Hepatocyte (in vitro differentiated cells): ENCODE measurements around the gene SAPCD2. TPM values are rescaled to one million over a fixed set of nuclear protein-coding genes. Genes with fewer than 3 reads are reported as not detected.

Experiments used
- DNase-seq: peaks from one replicate; pipeline ENCODE4 v3.0.0-alpha.2; 2016; ENCODE audit warnings: low spot score
- H2AFZ ChIP-seq: fragments of 200-600 bp; sonication (generic); 2 replicates; pipeline ENCODE4 v1.6.0; 2016; ENCODE audit warnings: antibody characterized with exemption, mild to moderate bottlenecking
- H3K27ac ChIP-seq: fragments of 200-600 bp; sonication (generic); 2 replicates; pipeline ENCODE4 v1.5.1; 2016; ENCODE audit warnings: mild to moderate bottlenecking
- H3K27me3 ChIP-seq: fragments of 200-600 bp; sonication (generic); 2 replicates; pipeline ENCODE4 v1.6.1; 2016
- H3K36me3 ChIP-seq: fragments of 200-600 bp; sonication (generic); replicated peaks from 2 replicates; pipeline ENCODE4 v1.5.1; 2016; ENCODE audit warnings: low read depth; ENCODE audit not compliant: insufficient read depth
- H3K4me1 ChIP-seq: fragments of 200-600 bp; sonication (generic); 2 replicates; pipeline ENCODE4 v1.5.1; 2016; ENCODE audit warnings: mild to moderate bottlenecking, moderate library complexity; ENCODE audit not compliant: insufficient read depth
- H3K4me2 ChIP-seq: fragments of 200-600 bp; sonication (generic); 2 replicates; pipeline ENCODE4 v1.6.0; 2016
- H3K4me3 ChIP-seq: fragments of 200-600 bp; sonication (generic); 2 replicates; pipeline ENCODE4 v1.5.1; 2016; ENCODE audit warnings: mild to moderate bottlenecking
- H3K79me2 ChIP-seq: fragments of 200-600 bp; sonication (generic); 2 replicates; pipeline ENCODE4 v1.6.0; 2017; ENCODE audit warnings: mild to moderate bottlenecking
- H3K9me2 ChIP-seq: fragments of 200-600 bp; sonication (generic); replicated peaks from 2 replicates; pipeline ENCODE4 v1.6.0; 2017; ENCODE audit warnings: mild to moderate bottlenecking; ENCODE audit not compliant: insufficient read depth
- H3K9me3 ChIP-seq: fragments of 200-600 bp; sonication (generic); 2 replicates; pipeline ENCODE4 v1.5.1; 2016; ENCODE audit warnings: low read depth, mild to moderate bottlenecking
- H4K20me1 ChIP-seq: fragments of 200-600 bp; sonication (generic); 2 replicates; pipeline ENCODE4 v1.6.0; 2016; ENCODE audit warnings: mild to moderate bottlenecking; ENCODE audit not compliant: insufficient read depth, poor library complexity, severe bottlenecking
- CTCF ChIP-seq: fragments of 200-600 bp; sonication (generic); IDR thresholded peaks from 2 replicates; pipeline ENCODE4 v1.5.1; 2016; ENCODE audit warnings: antibody characterized with exemption, mild to moderate bottlenecking; ENCODE audit not compliant: poor library complexity
- EZH2 ChIP-seq: fragments of 200-600 bp; sonication (generic); IDR thresholded peaks from 2 replicates; pipeline ENCODE4 v1.6.1; 2016; ENCODE audit warnings: antibody characterized with exemption, mild to moderate bottlenecking, borderline replicate concordance
- EZH2phosphoT487 ChIP-seq: fragments of 200-600 bp; sonication (generic); IDR thresholded peaks from one replicate; pipeline ENCODE4 v1.6.1; 2018; ENCODE audit warnings: antibody characterized with exemption, mild to moderate bottlenecking, low read depth, moderate library complexity; ENCODE audit not compliant: unreplicated experiment, severe bottlenecking
- WGBS: methylation state at CpG from one replicate; pipeline ENCODE4 v1.1.6; 2016; ENCODE audit warnings: low lambda C conversion rate; ENCODE audit errors: missing lambda C conversion rate; 5-methylcytosine and 5-hydroxymethylcytosine counted together
- polyA plus RNA-seq: library from polyadenylated mRNA; unstranded; fragments of >200 nt; fragmentation: Nextera tagmentation; extraction: Ambion mirVana; gene quantifications from 2 replicates; pipeline ENCODE4 v1.2.1, GENCODE V29; 2016
- total RNA-seq: library from RNA; depleted of rRNA; stranded (reverse); fragments of >200 nt; gene quantifications from 2 replicates; pipeline ENCODE4 v1.2.3, GENCODE V29; 2014

Gene SAPCD2
- total and polyA plus RNA-seq, 2 experiments from 2014 or later = 4.8 to 7.5 TPM

GRCh38 chr9:137017791-137018497 lies 52.4 kb downstream of the SAPCD2 start:
- H3K27ac ChIP-seq = no peak overlapping the region
- H3K4me1 ChIP-seq = no peaks in the 10 kb centered on the region
- 98% methylated on average over 37 of the region's 45 CpGs for WGBS
- H2AFZ ChIP-seq = no peak overlapping the region
- H3K9me3 ChIP-seq = no peaks in the 10 kb centered on the region
- no peaks in the 10 kb centered on the region for H3K79me2 ChIP-seq
- TF ChIP-seq CTCF = no peak
- no peak for TF ChIP-seq EZH2
- TF ChIP-seq EZH2phosphoT487 = no peak
- no peak overlapping the region for H3K4me2 ChIP-seq
- H3K27me3 ChIP-seq = no peaks in the 10 kb centered on the region
- no peaks in the 10 kb centered on the region for H3K36me3 ChIP-seq
- H4K20me1 ChIP-seq = no peaks in the 10 kb centered on the region
- no peaks in the 10 kb centered on the region for H3K9me2 ChIP-seq
- H3K4me3 ChIP-seq = no peak overlapping the region
- no peak for DNase-seq

GRCh38 chr9:137017071-137017470 lies 53.3 kb downstream of the SAPCD2 start:
- Histone ChIP-seq H4K20me1 (no peaks in the 10 kb centered on the region), H3K9me2 (no peaks in the 10 kb centered on the region), H3K9me3 (no peaks in the 10 kb centered on the region), H3K4me1 (no peaks in the 10 kb centered on the region), H3K4me2 (no peak overlapping the region), H2AFZ (no peak overlapping the region), H3K4me3 (no peak overlapping the region), H3K79me2 (no peaks in the 10 kb centered on the region), H3K27ac (no peak overlapping the region), H3K27me3 (no peaks in the 10 kb centered on the region), H3K36me3 (no peaks in the 10 kb centered on the region)
- WGBS = 96% methylated on average over 28 of the region's 28 CpGs
- TF ChIP-seq CTCF = no peak
- DNase-seq = no peak

DNA sequence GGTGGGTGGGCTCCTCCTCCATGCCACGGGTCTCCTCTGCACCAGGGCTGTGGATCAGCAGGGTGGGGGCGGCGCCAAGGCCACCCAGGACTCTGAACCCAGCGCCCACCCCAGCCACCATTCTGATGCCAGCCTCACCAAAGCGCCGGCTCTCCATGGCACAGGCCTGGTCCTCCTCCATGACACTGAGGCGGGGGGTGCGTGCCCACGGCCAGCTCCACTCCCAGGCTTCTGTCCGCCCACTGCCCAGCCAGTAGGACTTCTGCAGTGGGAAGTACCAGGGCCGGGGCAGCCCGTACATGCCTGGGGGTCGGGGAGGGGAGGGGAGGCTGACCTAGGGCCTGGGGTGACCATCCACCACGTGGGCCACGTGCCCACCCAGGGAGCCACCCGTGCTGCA lies 53.9 kb downstream of the SAPCD2 start:
- no peak for DNase-seq
- H3K36me3 ChIP-seq = no peaks in the 10 kb centered on the region
- no peaks in the 10 kb centered on the region for H3K27me3 ChIP-seq
- H2AFZ ChIP-seq = no peak overlapping the region
- no peak overlapping the region for H3K27ac ChIP-seq
- no peak for TF ChIP-seq CTCF
- no peak for TF ChIP-seq EZH2phosphoT487
- no peak for TF ChIP-seq EZH2
- H3K4me1 ChIP-seq = no peaks in the 10 kb centered on the region
- WGBS = 97% methylated on average over 13 of the region's 16 CpGs
- no peaks in the 10 kb centered on the region for H3K9me3 ChIP-seq
- H3K4me3 ChIP-seq = no peak overlapping the region
- no peaks in the 10 kb centered on the region for H3K9me2 ChIP-seq
- H3K4me2 ChIP-seq = no peak overlapping the region
- H4K20me1 ChIP-seq = no peaks in the 10 kb centered on the region
- H3K79me2 ChIP-seq = no peaks in the 10 kb centered on the region
